IPS-18a (cell line): ENCODE measurements around the gene LRPPRC.

Source experiments
- H3K27ac ChIP-seq: one replicate; pipeline ENCODE4 v1.5.1; 2013; ENCODE audit warnings: low read length
- H3K27me3 ChIP-seq: one replicate; pipeline ENCODE4 v1.6.1; 2013; ENCODE audit warnings: mild to moderate bottlenecking, low read length; ENCODE audit not compliant: control insufficient read depth, insufficient read depth
- H3K36me3 ChIP-seq: one replicate; pipeline ENCODE4 v1.6.1; 2013; ENCODE audit warnings: low read depth, low read length; ENCODE audit not compliant: control insufficient read depth
- H3K4me1 ChIP-seq: one replicate; pipeline ENCODE4 v1.6.1; 2013; ENCODE audit warnings: low read depth, low read length; ENCODE audit not compliant: control insufficient read depth
- H3K4me3 ChIP-seq: one replicate; pipeline ENCODE4 v1.5.1; 2013; ENCODE audit warnings: low read length
- H3K9ac ChIP-seq: one replicate; pipeline ENCODE4 v1.6.1; 2013; ENCODE audit warnings: mild to moderate bottlenecking, low read length, moderate library complexity
- H3K9me3 ChIP-seq: one replicate; pipeline ENCODE4 v1.6.1; 2013; ENCODE audit warnings: low read depth, low read length; ENCODE audit not compliant: control insufficient read depth

LRPPRC gene

DNA sequence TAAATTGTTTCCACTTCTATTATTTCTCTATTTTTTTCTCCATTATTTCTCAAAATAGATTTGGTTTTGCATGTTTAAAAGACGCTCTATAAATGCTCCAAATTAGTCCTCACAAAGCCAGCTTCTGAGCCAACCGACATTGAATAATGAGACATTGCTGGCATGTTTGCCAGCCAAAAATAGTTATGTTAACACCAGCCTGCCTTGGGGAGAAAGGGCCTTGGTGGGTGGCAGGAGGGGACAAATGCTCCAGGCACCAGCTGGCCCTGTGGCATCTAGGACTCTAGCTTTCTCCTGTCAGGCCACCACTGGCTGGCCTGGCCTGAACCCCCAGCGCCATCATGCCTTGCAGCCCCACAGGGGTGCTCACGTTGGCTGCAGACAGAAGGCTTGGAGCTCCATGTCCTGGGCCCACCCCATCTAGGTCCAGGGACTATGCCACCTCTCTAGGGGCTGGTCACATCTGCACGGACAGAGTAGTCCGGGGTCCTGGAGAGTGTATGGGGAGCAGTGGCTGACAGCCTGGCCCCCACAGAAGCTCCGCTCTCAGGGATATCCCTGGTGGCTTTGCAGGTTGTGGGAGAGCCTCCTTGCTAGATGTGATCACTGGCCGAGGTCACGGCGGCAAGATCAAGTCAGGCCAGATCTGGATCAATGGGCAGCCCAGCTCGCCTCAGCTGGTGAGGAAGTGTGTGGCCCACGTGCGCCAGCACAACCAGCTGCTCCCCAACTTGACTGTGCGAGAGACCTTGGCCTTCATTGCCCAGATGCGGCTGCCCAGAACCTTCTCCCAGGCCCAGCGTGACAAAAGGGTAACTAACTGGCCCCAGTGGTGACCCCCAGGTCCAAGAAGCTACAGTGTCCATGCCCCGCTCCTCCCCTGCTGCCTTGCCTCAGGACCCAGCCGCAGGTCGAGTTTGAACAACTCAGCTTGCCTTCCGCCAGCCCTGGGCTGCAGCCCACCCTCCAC is 144.5 kb downstream of the LRPPRC start:
- H3K27ac ChIP-seq, result no peak overlapping the region
- no peaks in the 10 kb centered on the region for H3K9me3 ChIP-seq
- no peaks in the 10 kb centered on the region for H3K27me3 ChIP-seq
- no peaks in the 10 kb centered on the region for H3K4me1 ChIP-seq
- H3K36me3 ChIP-seq, result no peaks in the 10 kb centered on the region
- H3K4me3 ChIP-seq, result no peak overlapping the region
- H3K9ac ChIP-seq, result no peak overlapping the region

GRCh38 chr2:43848214-43848613 is 147.6 kb downstream of the LRPPRC start:
- Histone ChIP-seq H3K9ac (no peak overlapping the region), H3K27ac (no peak overlapping the region), H3K27me3 (no peaks in the 10 kb centered on the region), H3K9me3 (no peaks in the 10 kb centered on the region), H3K36me3 (no peaks in the 10 kb centered on the region), H3K4me3 (no peak overlapping the region), H3K4me1 (no peaks in the 10 kb centered on the region)

DNA sequence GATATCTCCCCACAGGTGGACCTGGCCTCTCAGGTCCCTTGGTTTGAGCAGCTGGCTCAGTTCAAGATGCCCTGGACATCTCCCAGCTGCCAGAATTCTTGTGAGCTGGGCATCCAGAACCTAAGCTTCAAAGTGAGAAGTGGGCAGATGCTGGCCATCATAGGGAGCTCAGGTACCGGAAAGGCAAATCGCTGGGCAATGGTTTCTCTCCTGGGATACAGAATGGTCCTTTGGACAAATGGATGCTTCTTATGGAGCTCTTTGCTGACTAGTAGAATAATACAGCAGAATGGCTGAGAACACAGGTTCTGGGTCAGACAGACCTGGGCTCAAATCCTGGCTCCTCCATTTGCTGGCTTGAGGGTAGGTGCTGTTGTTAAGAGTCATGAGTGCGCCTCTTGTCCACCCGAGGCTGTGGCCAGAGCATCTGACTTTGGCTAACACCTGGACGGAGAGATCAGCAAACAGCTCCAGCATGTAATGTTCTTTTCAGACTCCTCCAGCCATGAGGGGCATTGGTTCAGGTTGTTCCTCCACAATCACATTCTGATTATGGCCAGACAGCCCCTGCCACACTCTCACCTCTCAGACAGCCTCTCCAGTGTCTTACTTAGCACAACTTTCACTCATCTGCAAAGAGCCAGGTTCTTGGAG is 149.5 kb downstream of the LRPPRC start:
- H3K27ac ChIP-seq, result no peak overlapping the region

DNA sequence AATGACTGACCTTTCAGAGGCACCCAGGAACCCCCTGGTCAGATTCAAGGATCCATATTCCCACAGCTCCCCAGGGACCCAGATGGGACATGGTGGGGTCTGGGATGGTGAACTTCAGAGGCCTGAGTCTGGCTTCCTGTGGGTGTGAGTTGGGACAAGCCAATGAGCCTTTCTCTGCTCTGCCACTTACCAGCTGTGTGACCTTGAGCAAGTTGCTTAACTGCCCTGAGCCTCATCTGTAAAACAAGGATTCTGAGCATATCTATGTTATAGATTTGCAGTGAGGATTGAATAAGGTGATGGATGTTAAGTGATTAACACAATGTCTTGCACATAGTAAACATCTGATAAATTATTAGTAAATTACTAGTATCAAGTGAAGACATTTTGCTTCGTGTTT is 150.6 kb downstream of the LRPPRC start:
- Histone ChIP-seq H3K9me3 (no peaks in the 10 kb centered on the region), H3K27ac (no peak overlapping the region), H3K4me1 (no peaks in the 10 kb centered on the region), H3K36me3 (no peaks in the 10 kb centered on the region), H3K9ac (no peak overlapping the region), H3K27me3 (no peaks in the 10 kb centered on the region), H3K4me3 (no peak overlapping the region)

More for the DNA sequence above, 149.5 kb downstream of the LRPPRC start:
- no peaks in the 10 kb centered on the region for H3K36me3 ChIP-seq
- H3K9ac ChIP-seq, result no peak overlapping the region
- no peak overlapping the region for H3K4me3 ChIP-seq
- no peaks in the 10 kb centered on the region for H3K9me3 ChIP-seq
- no peaks in the 10 kb centered on the region for H3K4me1 ChIP-seq
- H3K27me3 ChIP-seq, result no peaks in the 10 kb centered on the region

GRCh38 chr2:43842866-43843226 is 152.9 kb downstream of the LRPPRC start:
- Histone ChIP-seq H3K4me3 (no peak overlapping the region), H3K9me3 (no peaks in the 10 kb centered on the region), H3K36me3 (no peaks in the 10 kb centered on the region), H3K9ac (no peak overlapping the region), H3K27ac (no peak overlapping the region), H3K4me1 (no peaks in the 10 kb centered on the region), H3K27me3 (no peaks in the 10 kb centered on the region)

- H3K9ac ChIP-seq, result no peak overlapping the region
Observed at GRCh38 chr2:43841949-43842865, 153.6 kb downstream of the LRPPRC start.

DNA sequence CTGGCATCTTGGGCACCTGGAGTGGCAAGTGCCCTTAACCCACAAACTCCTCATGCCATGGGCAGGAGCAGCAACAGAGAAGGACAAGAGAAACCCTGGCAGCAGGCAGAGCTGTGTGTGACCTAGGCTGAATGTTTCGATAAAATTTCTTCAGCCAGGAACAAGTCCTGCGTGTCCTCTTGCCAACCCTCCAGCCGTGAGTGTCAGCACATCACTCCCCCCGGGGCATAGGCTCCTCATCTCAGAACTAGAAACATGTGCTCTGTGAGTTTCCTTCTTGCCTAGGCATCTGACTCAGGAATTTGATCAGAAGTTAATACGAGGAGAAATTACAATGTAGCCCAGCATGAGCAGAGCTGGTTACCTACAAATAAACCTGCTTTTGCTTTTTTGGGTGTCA is 154.8 kb downstream of the LRPPRC start:
- Histone ChIP-seq H3K4me1 (no peaks in the 10 kb centered on the region), H3K4me3 (no peak overlapping the region), H3K9ac (no peak overlapping the region), H3K36me3 (no peaks in the 10 kb centered on the region), H3K27me3 (no peaks in the 10 kb centered on the region), H3K27ac (no peak overlapping the region), H3K9me3 (no peaks in the 10 kb centered on the region)

More at GRCh38 chr2:43841949-43842865, 153.6 kb downstream of the LRPPRC start:
- H3K27ac ChIP-seq, result no peak overlapping the region
- H3K4me1 ChIP-seq, result no peaks in the 10 kb centered on the region
- no peaks in the 10 kb centered on the region for H3K9me3 ChIP-seq
- no peaks in the 10 kb centered on the region for H3K27me3 ChIP-seq
- H3K4me3 ChIP-seq, result no peak overlapping the region
- H3K36me3 ChIP-seq, result no peaks in the 10 kb centered on the region

DNA sequence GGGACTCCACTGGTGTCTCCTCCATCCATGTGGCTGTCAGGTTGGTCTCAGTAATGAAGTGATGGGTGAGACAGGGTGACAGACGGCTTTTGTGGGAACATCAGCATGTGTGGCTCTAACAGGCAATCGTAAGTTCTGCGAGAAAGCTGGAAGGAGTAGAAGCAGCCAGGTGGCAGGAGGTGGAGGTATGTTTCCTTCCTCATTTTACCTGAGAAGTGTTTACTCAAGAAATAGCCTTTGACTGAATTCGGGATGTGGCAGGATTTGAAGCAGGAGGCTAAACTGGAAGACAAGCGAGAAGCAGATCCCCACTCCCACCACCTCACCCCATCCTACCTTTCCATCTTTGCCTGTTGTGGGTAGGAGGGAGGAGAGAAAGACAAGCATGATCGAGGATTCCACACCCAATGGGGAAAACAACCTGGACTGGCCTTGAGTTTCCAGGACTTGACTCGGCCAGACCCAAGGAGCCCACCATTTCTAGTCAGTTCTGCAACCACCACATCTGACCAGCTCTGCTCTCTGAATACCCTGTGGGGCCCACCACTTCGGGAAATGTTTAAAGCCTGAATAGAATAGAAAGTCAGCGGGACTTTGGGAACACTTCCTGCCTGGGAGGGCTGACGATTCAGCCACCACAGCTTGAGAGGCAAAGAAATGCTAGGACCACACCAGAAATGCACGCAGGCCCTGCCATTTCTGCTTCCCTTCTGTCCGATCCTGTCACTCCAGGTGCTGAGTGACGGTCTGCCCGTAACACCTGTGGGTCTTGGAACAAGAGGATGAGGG is 155.8 kb downstream of the LRPPRC start:
- Histone ChIP-seq H3K9ac (no peak overlapping the region), H3K36me3 (no peaks in the 10 kb centered on the region), H3K4me1 (no peaks in the 10 kb centered on the region), H3K27me3 (no peaks in the 10 kb centered on the region), H3K9me3 (no peaks in the 10 kb centered on the region), H3K4me3 (no peak overlapping the region), H3K27ac (no peak overlapping the region)

GRCh38 chr2:43838560-43839267 is 157.1 kb downstream of the LRPPRC start, which contains the start of the genes ABCG5 and ABCG8:
Gene ABCG5 (minus strand): TSS chr2:43838839. CDS start chr2:43838679, 160 bp downstream.
Gene ABCG8 (plus strand): TSS chr2:43838971. CDS start chr2:43839054, 83 bp downstream.
- H3K9me3 ChIP-seq, result no peaks in the 10 kb centered on the region

DNA sequence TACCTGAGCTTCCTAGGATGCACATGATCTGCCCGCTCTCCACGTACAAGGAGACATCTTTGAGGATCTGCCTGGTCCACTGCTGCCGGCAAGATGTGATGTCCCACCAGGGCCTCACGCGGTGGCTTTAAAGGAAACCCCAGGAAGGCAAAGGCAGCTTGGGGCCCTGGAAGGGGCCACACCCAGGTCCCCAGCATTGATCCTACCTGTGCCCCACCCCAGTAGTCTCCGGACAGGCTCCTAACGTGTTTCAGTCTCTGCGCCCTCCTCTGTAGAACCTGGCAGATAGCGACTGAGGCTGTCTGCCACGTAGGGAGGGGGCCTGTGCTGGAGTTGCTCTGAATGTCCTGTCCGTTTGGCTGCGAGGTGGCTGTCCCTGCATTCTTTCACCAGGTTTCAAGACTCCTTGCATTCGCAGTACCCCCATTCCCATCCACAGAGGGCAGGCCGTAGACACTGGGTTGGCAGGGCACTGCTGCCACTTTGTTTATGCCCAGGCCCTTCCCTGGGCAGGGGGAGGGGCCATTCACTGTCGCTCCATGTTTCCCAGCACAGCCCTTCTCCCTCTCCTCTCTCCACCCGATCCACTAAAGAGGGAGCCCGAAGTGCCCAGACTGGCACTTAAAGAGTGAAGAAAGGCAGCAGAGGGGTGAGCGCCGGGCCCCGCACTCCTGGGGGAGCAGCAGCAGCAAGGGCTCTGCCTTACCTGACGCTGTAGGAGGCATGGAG is 157.8 kb downstream of the LRPPRC start:
- no peaks in the 10 kb centered on the region for H3K4me1 ChIP-seq
- no peaks in the 10 kb centered on the region for H3K36me3 ChIP-seq
- no peaks in the 10 kb centered on the region for H3K27me3 ChIP-seq
- H3K9me3 ChIP-seq, result no peaks in the 10 kb centered on the region
- H3K27ac ChIP-seq, result no peak overlapping the region
- H3K4me3 ChIP-seq, result no peak overlapping the region
- H3K9ac ChIP-seq, result no peak overlapping the region

More at GRCh38 chr2:43838560-43839267, 157.1 kb downstream of the LRPPRC start, which contains the start of the genes ABCG5 and ABCG8:
- Histone ChIP-seq H3K27ac (no peak within 1 kb of the TSS), H3K9ac (no peak within 1 kb of the TSS), H3K4me1 (no peaks in the 10 kb centered on the region), H3K27me3 (no peaks in the 10 kb centered on the region), H3K36me3 (no peaks in the 10 kb centered on the region), H3K4me3 (no peak within 1 kb of the TSS)
